ENCODE measurements around the gene GBP7.
"Not testable (repeated sequence)": the region's sequence is repeated elsewhere in the genome, so short reads cannot be mapped to it uniquely, and the experiment has no call there.

Gene GBP7

DNA sequence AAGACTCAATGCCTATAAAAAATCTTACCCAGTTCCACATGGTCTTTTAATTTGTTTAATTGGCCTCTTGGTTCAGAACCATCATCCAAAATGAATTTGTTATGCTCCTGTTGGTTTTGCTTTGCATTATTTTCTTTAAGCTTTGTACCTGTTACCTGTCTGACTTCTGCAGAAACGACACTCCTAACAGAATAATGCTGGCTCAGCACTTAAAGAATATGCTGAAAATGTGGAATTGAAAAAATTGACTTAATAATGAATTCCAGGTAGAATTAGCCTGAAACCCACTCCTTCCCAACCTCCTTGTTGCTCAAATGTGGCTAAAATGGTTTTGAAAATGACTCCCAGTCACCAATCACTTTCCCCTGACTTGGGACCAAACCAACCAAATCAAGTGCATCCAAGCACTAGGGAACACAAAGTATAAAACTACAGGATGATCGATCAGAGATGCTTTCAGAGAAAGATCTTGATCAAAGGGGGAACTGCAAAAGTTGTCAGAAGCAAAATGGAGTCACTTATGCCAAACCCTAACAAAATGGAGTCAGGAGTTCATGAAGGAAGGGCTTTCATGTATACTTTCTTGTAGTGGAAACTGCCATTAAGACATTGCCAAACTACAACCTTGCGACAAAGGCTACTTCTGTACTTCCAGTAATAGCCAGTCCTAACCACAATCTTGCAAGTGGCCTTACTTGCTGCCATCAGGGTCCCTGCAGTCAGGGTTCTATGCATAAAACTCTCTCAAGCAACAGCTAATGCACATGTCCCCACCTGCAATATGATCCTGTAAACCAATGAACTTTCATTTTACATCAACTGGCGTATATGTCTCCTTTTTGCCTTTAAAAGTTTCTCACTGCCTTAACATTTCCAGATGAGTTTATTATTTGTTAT, 5.4 kb downstream of the GBP7 start:
- no peak for DNase-seq (ENCODE audit: low spot score)

DNA sequence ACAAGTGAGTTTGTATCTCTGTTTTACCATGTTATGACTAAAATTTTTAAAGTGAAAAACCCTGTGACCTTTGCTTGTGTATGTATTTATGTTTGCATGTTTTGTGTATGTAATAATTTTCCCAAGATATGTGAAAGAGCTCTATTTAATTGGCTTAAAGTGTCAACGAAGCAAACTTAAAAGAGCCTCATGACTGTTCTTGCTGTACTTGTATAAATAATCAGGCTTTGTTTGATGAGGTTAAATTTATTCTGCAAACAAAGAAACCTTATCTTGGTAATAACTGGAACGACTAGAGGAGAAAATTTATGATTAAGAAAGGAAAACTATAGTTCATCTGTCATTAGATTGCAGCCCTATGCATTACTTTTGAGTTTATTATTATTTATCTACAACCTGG, 6.6 kb downstream of the GBP7 start:
- no peak for DNase-seq (ENCODE audit: low spot score)

DNA sequence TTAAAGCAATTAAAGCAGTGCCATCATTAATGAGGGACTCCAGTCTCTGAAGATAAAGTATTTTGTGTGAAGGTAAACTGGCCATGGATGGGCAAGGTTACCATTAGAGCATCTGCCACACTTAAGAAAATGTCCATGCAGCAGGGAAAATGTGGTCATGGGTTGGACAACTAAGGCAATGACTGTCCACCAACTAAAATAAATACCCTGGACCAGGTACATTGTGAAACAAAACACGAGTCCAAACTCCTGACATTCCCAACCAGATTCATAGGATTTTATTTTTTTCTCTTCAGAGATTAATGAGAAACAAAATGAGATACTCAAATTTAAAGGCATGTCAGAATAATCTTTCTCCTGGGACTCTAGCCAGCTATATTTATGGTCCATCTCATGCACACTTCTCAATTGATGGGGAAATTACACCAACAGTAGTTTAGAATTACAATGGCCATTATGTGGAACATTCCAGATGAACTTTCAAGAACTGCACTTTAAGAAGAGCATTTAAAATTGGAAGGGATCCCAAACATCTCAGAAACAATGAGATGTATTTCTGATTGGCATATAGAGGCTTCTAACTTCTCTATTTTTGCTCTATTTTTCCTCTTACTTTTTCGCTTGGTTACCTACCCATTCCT, 8.1 kb downstream of the GBP7 start:
- no peak for DNase-seq (ENCODE audit: low spot score)

DNA sequence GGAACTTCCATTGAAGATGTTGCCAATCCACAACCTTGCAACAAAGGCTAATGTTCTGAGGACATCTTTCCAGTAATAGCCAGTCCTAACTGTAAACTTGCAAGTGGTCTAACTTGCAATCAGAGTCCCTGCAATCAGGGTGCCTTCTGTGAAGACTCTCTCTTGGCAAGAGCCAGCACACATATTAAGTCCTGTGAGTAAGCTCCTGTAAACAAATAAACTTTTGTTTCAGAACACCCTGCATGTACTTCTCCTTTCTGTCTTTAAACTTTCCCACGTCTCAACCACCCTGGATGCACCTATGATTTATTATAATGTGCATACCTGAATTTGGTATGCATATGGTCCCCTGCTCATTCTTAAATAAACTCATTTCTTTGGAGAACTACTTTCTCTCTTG, 9.1 kb downstream of the GBP7 start:
- no peak for DNase-seq (ENCODE audit: low spot score)

DNA sequence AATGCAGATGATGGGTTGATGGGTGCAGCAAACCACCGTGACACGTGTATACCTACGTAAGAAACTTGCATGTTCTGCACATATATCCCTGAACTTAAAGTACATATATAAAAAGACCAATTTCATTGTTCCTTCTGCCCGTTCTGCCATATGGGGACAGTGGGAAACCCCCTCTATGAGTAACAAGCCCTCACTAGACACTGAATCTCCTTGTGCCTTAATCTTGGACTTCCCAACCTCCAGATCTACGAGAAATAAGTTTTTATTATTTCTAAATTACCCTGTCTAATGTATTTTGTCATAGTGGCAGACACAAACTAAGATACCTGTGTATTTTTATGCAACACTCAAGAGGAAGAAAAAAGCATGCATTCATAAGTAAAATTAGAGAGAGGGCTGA, 10.0 kb downstream of the GBP7 start:
- DNase-seq (ENCODE audit: low spot score): no peak

DNA sequence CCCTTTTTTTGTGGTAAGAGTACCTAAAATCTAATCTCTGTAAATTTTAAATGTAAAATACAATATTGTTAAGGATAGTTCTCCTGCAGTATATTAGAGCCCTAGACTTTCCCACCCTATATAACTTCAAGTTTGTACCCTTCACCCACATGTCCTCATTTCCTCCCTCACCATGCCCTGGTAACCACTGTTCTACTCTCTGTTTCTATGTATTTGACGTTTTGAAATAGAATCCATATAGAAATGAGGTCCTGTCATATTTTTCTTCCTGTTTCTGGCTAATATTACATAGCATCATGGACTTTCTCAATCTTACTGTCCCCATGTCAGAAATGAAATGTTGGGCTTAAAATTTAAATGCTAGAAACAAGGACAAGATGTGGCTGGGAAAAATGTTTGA, 24.8 kb downstream of the GBP7 start:
- no peak for DNase-seq (ENCODE audit: low spot score)

DNA sequence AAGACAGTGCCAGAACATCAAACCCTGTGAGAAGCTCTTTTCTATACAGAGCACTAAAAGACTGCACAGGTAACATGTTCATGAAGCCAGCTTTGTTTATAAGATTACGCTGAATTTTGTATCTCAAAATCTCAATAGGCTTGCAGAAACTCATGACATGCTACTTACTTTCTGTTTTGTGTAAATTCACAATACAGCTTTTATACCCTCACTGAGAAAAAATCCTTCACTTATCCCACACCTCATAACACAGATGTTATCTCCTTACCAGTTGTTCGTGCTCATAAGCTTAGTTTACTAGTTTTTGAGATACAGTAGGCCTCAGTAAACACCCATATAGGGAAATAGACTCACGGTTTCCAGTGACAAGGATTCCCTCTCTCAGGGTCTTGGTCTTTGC, 25.8 kb downstream of the GBP7 start:
- no peak for DNase-seq (ENCODE audit: low spot score)

DNA sequence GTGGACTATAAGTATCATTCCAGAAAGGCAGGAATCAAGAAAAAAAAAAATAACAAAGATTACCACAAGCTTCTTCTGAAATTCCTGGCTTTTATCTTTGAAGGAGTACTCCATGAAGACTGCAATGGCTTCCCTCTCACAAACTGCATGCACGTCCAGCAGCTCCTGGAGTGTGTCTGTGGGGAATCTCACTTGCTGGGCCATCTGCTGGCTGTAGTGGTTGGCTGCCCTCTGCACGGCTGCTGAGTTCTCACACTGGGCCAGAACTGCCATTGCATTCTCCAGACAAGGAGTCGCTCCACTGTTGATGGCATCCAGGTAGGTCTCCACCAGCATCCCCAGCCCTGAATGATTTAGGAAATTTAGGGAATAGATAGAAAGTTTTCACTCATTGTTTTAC, 26.6 kb downstream of the GBP7 start:
- no peak for DNase-seq (ENCODE audit: low spot score)

DNA sequence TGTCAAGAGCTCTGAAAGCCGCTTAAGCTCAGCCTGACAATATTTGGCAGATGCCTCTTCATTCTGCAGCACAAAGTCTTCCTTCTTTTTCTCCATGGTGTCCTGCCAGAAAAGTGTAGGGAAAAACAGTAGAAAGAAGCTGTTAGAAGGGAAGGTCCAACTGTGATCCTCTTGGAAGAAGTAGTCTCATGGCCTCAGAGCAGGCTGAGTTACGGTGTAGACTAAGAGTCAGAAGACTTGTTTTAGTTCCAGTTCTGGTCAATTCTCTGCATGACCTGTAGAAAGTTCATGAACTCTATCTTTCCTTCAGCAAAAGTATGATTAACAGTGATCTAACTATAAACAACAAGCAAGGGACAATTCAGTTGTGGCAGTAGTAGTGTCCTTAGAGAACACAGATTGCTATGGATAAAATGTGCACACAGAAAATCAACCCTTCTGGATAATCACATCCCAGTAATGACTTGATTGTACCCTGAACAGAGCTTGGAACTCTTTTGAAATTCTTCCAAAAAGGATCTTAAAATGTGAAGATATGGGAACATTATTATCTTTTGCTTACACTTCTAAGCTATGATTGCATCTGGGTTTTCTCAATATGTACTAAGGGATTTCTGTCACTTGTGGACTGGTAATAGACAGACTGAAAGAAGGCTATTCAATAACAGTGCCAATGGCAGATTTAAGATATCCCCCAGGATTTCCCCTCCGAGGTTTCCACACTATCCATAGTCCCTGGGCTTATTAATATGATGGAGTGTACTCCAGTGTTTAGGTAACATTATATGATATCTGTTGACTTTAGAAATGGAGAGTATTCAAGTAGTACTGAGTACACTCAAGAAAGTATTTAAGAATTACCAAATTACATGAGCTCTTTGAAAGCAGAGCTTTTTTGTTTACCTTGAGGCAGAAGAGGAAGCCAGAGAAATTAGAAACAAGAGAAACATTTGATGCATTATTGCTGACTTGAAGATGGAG, 27.8 kb downstream of the GBP7 start:
- DNase-seq (ENCODE audit: low spot score): no peak

DNA sequence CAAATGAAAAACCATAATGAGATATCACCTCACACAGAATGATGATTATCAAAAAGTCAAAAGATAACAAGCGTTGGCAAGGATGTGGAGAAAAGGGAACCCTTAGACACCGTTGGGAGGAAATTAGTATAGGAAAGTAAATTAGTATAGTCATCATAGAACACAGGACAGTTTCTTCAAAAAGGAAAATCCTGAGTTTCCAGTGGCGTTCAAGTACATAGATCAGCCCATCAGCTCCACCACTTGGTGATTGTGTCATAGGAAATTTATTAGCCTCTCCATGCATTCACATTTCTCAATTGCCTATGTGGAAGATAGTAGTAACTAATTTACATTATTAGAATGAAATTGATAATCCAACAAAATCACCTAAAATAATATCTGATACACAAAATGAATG, 29.1 kb downstream of the GBP7 start:
- DNase-seq (ENCODE audit: low spot score): no peak

DNA sequence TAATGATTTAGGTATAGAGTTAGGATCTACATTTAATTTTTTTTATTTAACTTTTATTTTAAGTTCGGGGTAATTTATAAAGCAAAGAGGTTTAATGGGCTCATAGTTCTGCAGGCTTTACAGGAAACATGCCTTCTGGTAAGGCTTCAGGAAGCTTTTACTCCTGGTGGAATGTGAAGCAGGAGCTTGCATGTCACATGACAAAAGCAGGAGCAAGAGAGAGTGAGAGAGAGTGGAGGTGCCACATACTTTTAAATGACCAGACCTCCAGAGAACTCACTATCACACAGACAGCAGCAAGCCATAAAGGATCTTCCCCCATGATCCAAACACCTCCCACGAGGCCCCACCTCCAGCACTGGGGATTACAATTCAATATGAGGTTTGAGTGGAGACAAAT, 32.3 kb downstream of the GBP7 start:
- no peak for DNase-seq (ENCODE audit: low spot score)

DNA sequence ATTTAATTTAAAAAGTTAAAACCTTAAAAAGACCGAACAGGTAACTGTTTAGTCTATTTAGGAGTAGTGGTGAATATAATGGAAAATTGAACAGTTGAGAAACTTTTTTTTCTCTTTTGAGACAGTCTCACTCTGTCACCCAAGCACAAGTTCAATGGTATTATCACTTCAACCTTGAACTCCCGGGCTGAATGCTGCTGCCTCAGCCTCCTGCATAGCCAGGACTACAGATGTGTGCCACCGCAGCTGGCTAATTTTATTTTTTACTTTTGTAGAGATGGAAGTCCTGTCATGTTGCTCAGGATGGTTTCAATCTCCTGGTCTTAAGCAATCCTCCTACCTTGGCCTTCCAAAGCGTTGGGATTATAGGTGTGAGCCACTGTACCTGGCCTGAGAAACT, 33.6 kb downstream of the GBP7 start:
- no peak for DNase-seq (ENCODE audit: low spot score)

DNA sequence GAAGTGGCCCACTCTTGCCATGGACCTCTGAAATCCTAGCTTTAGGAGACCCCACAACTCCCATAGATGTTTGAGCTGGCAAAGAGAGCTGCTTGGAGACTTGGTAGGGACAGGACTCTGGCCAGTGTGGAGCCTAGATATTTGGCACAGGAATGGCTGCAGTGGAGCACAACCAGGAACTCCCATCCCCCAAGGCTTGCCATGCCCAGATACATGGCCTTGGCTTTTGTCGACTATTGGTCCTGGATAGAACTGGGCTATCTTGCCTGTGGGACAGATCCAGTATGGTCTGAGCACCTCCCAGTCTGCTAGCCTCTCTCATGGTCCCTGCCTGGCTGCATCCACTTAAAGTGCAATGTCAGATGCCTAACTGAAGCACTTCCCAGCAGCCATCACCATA, 42.1 kb downstream of the GBP7 start:
- DNase-seq (ENCODE audit: low spot score): no peak

DNA sequence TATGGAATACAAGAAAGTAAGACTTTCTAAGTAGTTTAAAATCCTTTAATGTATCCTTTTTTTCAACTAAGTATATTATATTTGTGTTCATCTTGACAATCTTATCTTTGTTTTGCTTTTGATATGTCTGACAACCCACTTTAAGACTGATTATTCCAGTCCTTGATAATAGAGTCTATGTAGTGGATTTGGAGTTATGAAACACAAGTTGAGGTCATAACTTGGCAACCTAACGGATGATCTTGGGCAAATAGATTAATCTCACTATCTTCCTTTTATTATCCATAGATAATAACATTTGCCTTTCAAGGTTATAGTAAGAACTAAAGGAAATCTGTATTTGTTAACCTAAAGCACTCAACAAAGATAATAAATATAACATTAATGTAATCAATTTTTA, 45.1 kb downstream of the GBP7 start:
- DNase-seq (ENCODE audit: low spot score): no peak

DNA sequence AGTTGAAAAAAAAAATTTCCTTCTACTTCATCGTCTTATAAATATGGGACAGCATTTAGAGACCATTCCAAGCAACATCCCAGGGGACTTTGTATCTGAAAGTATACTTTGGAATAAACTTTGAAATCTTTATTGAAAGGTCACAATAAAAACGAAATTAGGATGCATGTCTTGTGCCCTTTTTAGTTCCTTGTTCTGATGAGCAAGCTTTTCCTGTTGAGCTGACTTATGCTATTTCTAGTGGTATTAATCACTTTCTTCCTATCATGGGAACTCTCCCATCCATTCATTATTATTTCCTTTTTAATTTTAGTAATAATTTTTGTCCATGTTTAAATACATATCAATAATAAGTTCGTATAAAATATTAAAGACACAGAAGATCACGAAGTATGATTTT, 45.9 kb downstream of the GBP7 start:
- no peak for DNase-seq (ENCODE audit: low spot score)

DNA sequence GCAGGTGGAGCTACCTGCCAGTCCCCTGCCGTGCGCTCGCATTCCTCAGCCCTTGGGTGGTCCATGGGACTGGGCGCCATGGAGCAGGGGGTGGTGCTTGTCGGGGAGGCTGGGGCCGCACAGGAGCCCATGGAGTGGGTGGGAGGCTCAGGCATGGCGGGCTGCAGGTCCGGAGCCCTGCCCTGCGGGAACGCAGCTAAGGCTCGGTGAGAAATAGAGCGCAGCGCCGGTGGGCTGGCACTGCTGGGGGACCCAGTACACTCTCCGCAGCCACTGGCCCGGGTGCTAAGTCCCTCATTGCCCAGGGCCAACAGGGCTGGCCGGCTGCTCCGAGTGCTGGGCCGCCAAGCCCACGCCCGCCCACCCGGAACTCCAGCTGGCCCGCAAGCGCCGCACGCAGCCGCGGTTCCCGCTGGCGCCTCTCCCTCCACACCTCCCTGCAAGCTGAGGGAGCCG, 47.8 kb downstream of the GBP7 start:
- DNase-seq (ENCODE audit: low spot score): not testable (repeated sequence)

DNA sequence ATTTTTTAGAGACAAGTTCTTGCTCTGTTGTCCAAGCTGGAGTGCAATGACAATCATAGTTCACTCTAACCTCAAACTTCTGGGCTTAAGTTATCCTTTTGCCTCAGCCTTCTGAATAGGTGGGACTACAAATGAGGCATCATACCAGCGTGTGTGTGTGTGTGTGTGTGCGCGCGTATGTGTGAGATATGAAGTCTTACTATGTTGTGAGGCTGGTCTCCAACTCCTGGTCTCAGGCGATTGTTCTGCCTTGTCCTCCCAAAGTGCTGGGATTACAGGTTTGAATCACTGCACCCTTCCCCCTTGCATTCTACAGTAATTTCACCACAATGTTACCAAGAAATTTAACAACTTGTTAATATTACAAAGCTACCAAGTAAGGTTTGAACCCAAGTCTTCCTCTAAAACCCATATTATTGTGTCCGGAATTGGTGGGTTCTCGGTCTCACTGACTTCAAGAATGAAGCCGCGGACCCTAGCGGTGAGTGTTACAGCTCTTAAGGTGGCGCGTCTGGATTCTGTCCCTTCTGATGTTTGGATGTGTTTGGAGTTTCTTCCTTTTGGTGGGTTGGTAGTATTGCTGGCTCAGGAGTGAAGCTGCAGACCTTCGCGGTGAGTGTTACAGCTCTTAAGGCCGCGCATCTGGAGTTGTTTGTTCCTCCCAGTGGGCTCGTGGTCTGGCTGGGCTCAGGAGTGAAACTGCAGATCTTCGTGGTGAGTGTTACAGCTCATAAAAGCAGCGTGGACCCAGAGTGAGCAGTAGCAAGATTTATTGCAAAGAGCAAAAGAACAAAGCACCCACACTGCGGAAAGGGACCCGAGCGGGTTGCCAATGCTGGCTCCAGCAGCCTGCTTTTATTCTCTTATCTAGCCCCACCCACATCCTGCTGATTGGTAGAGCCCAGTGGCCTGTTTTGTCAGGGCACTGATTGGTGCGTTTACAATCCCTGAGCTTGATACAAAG, 48.9 kb downstream of the GBP7 start:
- DNase-seq (ENCODE audit: low spot score): not testable (repeated sequence)

DNA sequence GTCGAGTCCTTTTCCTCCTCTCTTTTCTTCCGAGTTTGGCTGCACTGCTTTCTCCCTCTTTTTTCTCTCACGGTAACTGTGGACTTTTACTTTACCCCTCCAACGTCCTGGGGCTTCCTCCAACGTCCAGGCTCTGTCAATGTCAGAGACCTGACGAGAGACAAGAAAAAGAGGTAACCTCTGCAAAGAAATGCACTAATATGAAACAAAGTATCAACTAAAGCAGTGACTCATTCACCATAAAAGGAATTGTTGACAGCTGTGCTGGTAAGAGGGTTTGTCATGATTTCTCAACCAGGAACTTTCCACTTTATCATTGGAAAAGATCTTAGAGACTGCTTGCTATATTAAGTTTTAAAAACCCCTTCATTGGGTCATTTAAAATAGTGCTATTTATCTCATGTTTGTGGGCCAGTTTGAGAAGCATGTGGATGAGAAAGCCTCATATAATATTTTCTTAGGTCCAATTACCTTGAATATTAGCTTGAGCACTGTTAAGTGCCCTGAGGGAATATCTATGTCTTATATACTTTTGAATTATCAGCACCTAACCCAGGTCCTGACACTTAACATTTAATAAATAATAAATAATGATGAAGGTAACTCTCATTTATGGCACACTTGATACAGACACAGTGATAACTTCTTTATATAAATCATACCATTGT, 49.8 kb downstream of the GBP7 start, which contains the start of gene GBP2:
GBP2 (minus strand) TSS at position 202 of the 668 bp plus-strand sequence. CDS start 4,148 bp downstream, outside the sequence.
- no peak for DNase-seq (ENCODE audit: low spot score)

DNA sequence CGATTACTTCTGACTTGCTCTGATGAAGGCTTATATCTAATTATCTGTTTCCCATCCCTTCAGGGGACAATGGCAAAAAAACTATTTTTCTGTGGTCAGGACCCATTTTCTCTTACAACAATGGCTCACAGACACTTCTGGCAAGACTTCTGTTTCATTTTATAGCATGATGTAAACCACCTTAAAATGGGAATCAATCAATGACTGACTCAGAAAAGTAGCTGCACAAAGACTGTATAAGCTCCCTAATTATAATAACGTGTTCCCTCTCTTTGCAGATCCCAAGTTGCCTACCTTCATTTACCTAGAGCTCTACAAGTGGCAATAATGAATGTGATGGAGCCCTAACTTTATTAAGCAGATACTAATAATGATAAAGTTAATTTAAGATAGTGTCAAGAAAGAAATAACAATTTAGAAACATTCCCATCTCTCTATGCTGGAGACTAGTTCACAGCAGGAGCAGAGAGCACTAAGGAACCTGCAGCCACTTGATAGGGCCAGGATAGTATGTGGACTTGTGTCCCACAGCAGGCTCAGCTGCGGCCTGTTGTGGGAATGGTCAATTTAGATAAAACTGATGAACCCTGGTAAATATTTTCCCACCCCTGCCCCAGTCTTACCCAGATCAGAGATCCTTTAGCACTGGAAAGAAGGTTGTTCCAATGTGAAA, 50.4 kb downstream of the GBP7 start:
- no peak for DNase-seq (ENCODE audit: low spot score)

DNA sequence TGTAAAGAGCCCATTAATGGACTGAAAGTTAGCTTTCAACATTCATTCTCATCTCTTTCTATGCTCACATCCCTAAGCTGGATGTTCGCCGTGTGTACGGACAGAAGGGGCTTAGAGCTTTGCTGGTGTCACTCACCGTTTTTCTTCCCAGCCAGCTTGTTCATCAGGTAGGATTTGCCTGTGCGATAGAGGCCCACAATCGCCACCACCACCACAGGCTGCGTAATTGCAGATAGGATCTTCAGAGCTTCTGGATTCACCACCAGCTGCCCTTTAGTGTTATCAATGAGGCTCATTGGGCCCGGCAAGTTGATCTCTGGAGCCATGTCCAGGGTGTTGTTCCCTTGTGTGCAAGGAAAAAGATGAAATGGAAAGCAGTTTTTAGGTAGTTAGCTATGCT, 54.2 kb downstream of the GBP7 start:
- no peak for DNase-seq (ENCODE audit: low spot score)
